ENCODE results near the gene EXOSC10. TPM values are rescaled to one million over a fixed set of nuclear protein-coding genes. Genes with fewer than 3 reads are reported as not detected.
"Not testable (repeated sequence)": the region's sequence is repeated elsewhere in the genome, so short reads cannot be mapped to it uniquely, and the experiment has no call there.

Gene EXOSC10
- total RNA-seq, 3 donors from 2014 or later = 57.9 to 97.6 (median 77.7) TPM

- H3K27ac ChIP-seq = peak overlapping the region; percentile 81 to 89
- no peaks in the 10 kb centered on the region for H3K9me3 ChIP-seq
- no peaks in the 10 kb centered on the region for H3K36me3 ChIP-seq
- H3K4me1 ChIP-seq = peaks cover 0 to 6% of the 10 kb centered on the region in 2 donors
- intact Hi-C loops (cut with DNase I; ENCODE audit: low total_unique reads) = no loop called here
- no peak for TF ChIP-seq CTCF (IDR thresholded peaks at IDR 0.05)
- no peak for TF ChIP-seq POLR2AphosphoS5 (IDR thresholded peaks at IDR 0.05)
- TF ChIP-seq POLR2A (IDR thresholded peaks at IDR 0.05) = no peak
- no peaks in the 10 kb centered on the region for H3K27me3 ChIP-seq
- DNase-seq (ENCODE audit: low spot score in 2 of 2) = no peak
- peak overlapping the region; percentile 81 to 88 (median 85) for H3K4me3 ChIP-seq
These were observed 452 bp upstream of the EXOSC10 start for GRCh38 chr1:11100149-11100493.

GRCh38 chr1:11098931-11099309 is 749 bp downstream of the EXOSC10 start:
- H3K27ac ChIP-seq = peak overlapping the region; percentile 81 to 89
- no peak for DNase-seq (ENCODE audit: low spot score in 2 of 2)
- no peak for TF ChIP-seq CTCF (IDR thresholded peaks at IDR 0.05)
- no peak for TF ChIP-seq POLR2AphosphoS5 (IDR thresholded peaks at IDR 0.05)
- TF ChIP-seq POLR2A (IDR thresholded peaks at IDR 0.05) = no peak
- H3K36me3 ChIP-seq = peaks cover under 1% of the 10 kb centered on the region
- peaks cover 0 to 6% of the 10 kb centered on the region in 2 donors for H3K4me1 ChIP-seq
- H3K4me3 ChIP-seq = peak overlapping the region; percentile 81 to 88 (median 85)
- intact Hi-C loops (cut with DNase I; ENCODE audit: low total_unique reads) = no loop called here
- no peaks in the 10 kb centered on the region for H3K9me3 ChIP-seq
- no peaks in the 10 kb centered on the region for H3K27me3 ChIP-seq

GRCh38 chr1:11083784-11084183 is 15.9 kb downstream of the EXOSC10 start:
- H3K27ac ChIP-seq; H3K4me1 ChIP-seq; intact Hi-C loops (cut with DNase I; ENCODE audit: low total_unique reads); H3K9me3 ChIP-seq; H3K27me3 ChIP-seq; H3K36me3 ChIP-seq; H3K4me3 ChIP-seq; DNase-seq (ENCODE audit: low spot score in 2 of 2): not testable (repeated sequence)

GRCh38 chr1:11080931-11081330 is 18.7 kb downstream of the EXOSC10 start:
- no peak overlapping the region for H3K4me3 ChIP-seq
- H3K9me3 ChIP-seq = no peaks in the 10 kb centered on the region
- intact Hi-C loops (cut with DNase I; ENCODE audit: low total_unique reads) = no loop called here
- no peaks in the 10 kb centered on the region for H3K27me3 ChIP-seq
- DNase-seq (ENCODE audit: low spot score in 2 of 2) = peak in 1 of 2 donors; percentile 47
- peak overlapping the region in 1 of 2 donors; percentile 38 for H3K27ac ChIP-seq
- no peaks in the 10 kb centered on the region for H3K36me3 ChIP-seq
- TF ChIP-seq POLR2AphosphoS5 (IDR thresholded peaks at IDR 0.05) = no peak
- no peak for TF ChIP-seq POLR2A (IDR thresholded peaks at IDR 0.05)
- TF ChIP-seq CTCF (IDR thresholded peaks at IDR 0.05) = no peak
- H3K4me1 ChIP-seq = no peaks in the 10 kb centered on the region

- Histone ChIP-seq H3K4me3 (no peak overlapping the region), H3K4me1 (no peaks in the 10 kb centered on the region), H3K9me3 (no peaks in the 10 kb centered on the region), H3K27ac (no peak overlapping the region), H3K27me3 (no peaks in the 10 kb centered on the region), H3K36me3 (no peaks in the 10 kb centered on the region)
- intact Hi-C loops (cut with DNase I; ENCODE audit: low total_unique reads) = no loop called here
- no peak for DNase-seq (ENCODE audit: low spot score in 2 of 2)
- TF ChIP-seq POLR2AphosphoS5 (IDR thresholded peaks at IDR 0.05) = no peak
- no peak for TF ChIP-seq POLR2A (IDR thresholded peaks at IDR 0.05)
- TF ChIP-seq CTCF (IDR thresholded peaks at IDR 0.05) = no peak
These were observed 21.0 kb downstream of the EXOSC10 start for GRCh38 chr1:11078631-11079030.

GRCh38 chr1:11073398-11073797 is 26.3 kb downstream of the EXOSC10 start:
- H3K36me3 ChIP-seq; intact Hi-C loops (cut with DNase I; ENCODE audit: low total_unique reads); H3K9me3 ChIP-seq; H3K4me3 ChIP-seq; H3K4me1 ChIP-seq; H3K27ac ChIP-seq; H3K27me3 ChIP-seq: not testable (repeated sequence)
- peak in 1 of 2 donors; percentile 3 for DNase-seq (ENCODE audit: low spot score in 2 of 2)
